Skeletal muscle satellite cell (primary cell): ENCODE results near the gene ARHGAP10.
A peak's percentile ranks its signal among the peaks of the same experiment; 100 is the strongest.
"Not testable (repeated sequence)": the region's sequence is repeated elsewhere in the genome, so short reads cannot be mapped to it uniquely, and the experiment has no call there.

Experiments used
- H3K27me3 ChIP-seq: 2 replicates; pipeline ENCODE4 v1.7.0; 2013; ENCODE audit warnings: low read length; ENCODE audit not compliant: control insufficient read depth, insufficient read depth
- H3K36me3 ChIP-seq: 2 replicates; pipeline ENCODE4 v1.7.0; 2013; ENCODE audit warnings: mild to moderate bottlenecking, control low read depth, low read length; ENCODE audit not compliant: insufficient read depth
- H3K4me1 ChIP-seq: 2 replicates; pipeline ENCODE4 v1.7.0; 2013; ENCODE audit warnings: low read length; ENCODE audit not compliant: control insufficient read depth, insufficient read depth
- H3K4me2 ChIP-seq: 2 replicates; pipeline ENCODE4 v1.7.0; 2013; ENCODE audit warnings: mild to moderate bottlenecking, low read length
- H3K4me3 ChIP-seq: 2 replicates; pipeline ENCODE4 v1.7.0; 2013; ENCODE audit warnings: low read length
- H3K9ac ChIP-seq: 2 replicates; pipeline ENCODE4 v1.7.0; 2013; ENCODE audit warnings: mild to moderate bottlenecking, low read depth, low read length, moderate library complexity
- H3K9me3 ChIP-seq: replicated peaks from 2 replicates; pipeline ENCODE4 v1.7.0; 2013; ENCODE audit warnings: mild to moderate bottlenecking, control low read depth, low read length

The ARHGAP10 gene

GRCh38 chr4:147863808-147864472 is 132.1 kb downstream of the ARHGAP10 start:
- Histone ChIP-seq H3K27me3 (no peaks in the 10 kb centered on the region), H3K36me3 (peaks cover 17% of the 10 kb centered on the region), H3K4me2 (peak overlapping the region; percentile 40)

DNA sequence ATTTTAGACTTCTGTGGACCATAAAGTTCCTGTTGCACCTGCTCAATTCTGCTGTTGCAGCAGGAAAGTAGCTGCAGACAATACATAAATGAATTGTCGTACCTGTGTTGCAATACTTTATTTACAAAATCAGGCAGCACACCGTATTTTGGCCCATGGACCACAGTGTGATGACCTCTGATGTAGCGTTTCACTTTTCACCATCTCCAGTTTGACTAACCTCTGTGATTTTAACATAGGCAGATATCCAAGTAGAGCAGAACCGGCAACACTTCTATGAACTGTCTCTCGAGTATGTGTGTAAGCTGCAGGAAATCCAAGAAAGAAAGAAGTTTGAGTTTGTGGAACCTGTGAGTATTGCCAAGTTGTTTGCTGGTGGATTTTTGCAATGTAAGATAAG is 132.7 kb downstream of the ARHGAP10 start:
- H3K4me3 ChIP-seq, result no peak overlapping the region
- peaks cover 36% of the 10 kb centered on the region for H3K4me1 ChIP-seq
- H3K4me2 ChIP-seq, result no peak overlapping the region
- H3K9ac ChIP-seq, result no peak overlapping the region
- peaks cover 17% of the 10 kb centered on the region for H3K36me3 ChIP-seq
- H3K27me3 ChIP-seq, result no peaks in the 10 kb centered on the region
- H3K9me3 ChIP-seq, result no peaks in the 10 kb centered on the region

More at GRCh38 chr4:147863808-147864472, 132.1 kb downstream of the ARHGAP10 start:
- Histone ChIP-seq H3K4me1 (peaks cover 36% of the 10 kb centered on the region), H3K4me3 (no peak overlapping the region), H3K9ac (no peak overlapping the region), H3K9me3 (no peaks in the 10 kb centered on the region)

DNA sequence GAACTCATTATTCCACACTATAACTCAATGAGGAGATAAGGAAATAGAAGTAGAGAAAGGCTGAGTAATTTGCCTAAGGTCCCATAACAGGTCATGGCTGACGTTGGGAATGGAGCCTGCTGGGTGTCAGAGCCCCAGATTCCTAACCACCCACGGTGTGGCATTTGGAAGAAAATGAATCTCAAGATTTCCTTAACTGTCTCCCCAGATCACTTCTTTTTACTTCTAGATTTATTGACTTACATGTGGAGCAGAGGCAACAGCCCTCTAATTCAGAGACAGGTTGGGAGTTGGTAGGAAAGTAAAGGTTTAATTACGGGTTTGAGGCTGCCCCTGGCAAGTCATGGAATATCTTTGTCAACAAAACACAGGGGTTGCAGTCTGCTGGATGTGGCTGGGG is 134.0 kb downstream of the ARHGAP10 start:
- Histone ChIP-seq H3K9ac (peak overlapping the region; percentile 24), H3K4me2 (no peak overlapping the region), H3K4me1 (peaks cover 34% of the 10 kb centered on the region), H3K9me3 (no peaks in the 10 kb centered on the region), H3K27me3 (no peaks in the 10 kb centered on the region), H3K36me3 (peaks cover 17% of the 10 kb centered on the region), H3K4me3 (no peak overlapping the region)

DNA sequence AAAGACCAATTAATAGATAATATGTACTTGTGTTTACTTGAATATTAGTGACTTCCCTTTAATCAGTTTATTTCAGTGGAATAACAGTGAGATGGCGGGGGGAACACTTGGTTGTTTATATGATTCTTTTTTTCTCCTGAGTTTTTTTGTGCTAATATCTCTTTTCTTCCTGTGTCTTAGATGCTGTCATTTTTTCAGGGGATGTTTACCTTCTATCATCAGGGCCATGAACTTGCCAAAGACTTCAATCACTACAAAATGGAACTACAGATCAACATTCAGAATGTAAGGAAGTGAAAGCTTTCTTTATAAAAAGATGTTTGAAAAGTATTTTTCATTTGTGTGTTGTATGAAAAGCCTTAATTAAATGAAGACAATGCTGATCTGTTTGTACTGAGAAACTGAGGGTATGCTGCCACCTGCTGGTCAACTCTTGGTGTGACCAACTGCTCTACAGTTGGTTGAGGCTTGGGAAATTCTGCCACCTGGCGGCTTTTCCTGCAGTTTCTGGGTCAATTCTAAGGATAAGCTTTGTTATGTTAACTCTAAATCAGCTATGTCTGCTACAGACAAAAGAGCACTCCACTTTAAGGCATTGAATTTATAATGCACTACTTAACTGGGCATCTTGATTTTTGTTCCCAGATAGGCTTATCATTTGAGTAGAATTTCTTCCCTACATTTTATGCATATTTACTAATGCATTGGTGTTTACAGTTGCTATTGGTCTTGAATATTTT is 134.8 kb downstream of the ARHGAP10 start:
- no peaks in the 10 kb centered on the region for H3K9me3 ChIP-seq
- H3K36me3 ChIP-seq, result peaks cover 11% of the 10 kb centered on the region
- H3K4me3 ChIP-seq, result no peak overlapping the region
- H3K4me1 ChIP-seq, result peaks cover 32% of the 10 kb centered on the region
- peak overlapping the region; percentile 24 for H3K9ac ChIP-seq
- no peak overlapping the region for H3K4me2 ChIP-seq
- no peaks in the 10 kb centered on the region for H3K27me3 ChIP-seq

DNA sequence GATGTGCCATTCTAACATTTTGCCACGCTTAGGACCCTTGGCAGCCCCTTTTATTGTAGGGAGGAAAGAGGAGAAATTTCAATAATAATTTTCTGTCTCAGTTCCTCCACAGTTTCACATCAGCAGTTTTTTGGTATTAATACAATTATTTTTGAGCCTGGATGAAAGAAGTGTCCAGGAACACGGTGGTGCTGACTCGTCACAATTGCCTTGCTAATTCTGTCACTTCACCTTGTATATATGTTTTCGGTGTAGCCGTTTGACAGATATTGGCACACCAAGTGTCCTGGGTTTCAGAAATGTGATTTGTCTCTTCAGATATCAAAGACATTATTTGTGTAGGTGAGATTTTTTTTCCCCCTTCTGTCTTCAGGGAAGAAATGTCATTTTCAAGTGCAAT is 142.2 kb downstream of the ARHGAP10 start:
- no peak overlapping the region for H3K9ac ChIP-seq
- H3K4me1 ChIP-seq, result no peaks in the 10 kb centered on the region
- peaks cover 21% of the 10 kb centered on the region for H3K36me3 ChIP-seq
- H3K9me3 ChIP-seq, result no peaks in the 10 kb centered on the region
- no peak overlapping the region for H3K4me2 ChIP-seq
- no peak overlapping the region for H3K4me3 ChIP-seq
- no peaks in the 10 kb centered on the region for H3K27me3 ChIP-seq

DNA sequence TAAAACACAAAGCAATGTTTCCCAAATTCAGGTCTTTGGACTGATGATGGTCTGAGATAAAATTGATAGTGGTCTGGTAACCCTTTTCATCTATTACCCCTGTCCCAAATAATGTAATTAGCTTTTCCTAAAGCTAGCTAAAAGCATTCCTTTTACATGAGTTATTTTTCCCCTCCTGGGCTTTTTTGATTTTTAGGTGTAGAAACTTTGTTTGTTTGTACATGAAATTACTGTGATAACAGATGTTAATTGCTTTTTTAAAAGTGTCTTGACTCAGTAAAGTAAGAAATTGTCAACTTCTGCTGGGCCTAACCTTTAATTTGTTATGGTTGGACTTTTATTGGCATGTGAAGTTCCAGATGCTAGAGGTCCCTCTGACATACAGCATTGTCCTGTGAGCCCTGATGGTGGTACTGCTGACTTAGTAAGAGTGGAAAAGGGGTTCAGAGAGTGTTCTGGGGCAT is 145.5 kb downstream of the ARHGAP10 start:
- Histone ChIP-seq H3K4me2 (no peak overlapping the region), H3K27me3 (no peaks in the 10 kb centered on the region), H3K4me3 (no peak overlapping the region), H3K9ac (no peak overlapping the region), H3K4me1 (no peaks in the 10 kb centered on the region), H3K9me3 (no peaks in the 10 kb centered on the region), H3K36me3 (peaks cover 26% of the 10 kb centered on the region)

GRCh38 chr4:147879676-147880075 is 147.8 kb downstream of the ARHGAP10 start:
- H3K9ac ChIP-seq, result no peak overlapping the region
- H3K4me3 ChIP-seq, result no peak overlapping the region
- H3K4me2 ChIP-seq, result no peak overlapping the region
- H3K36me3 ChIP-seq, result peaks cover 32% of the 10 kb centered on the region
- H3K9me3 ChIP-seq, result no peaks in the 10 kb centered on the region
- no peaks in the 10 kb centered on the region for H3K27me3 ChIP-seq
- H3K4me1 ChIP-seq, result no peaks in the 10 kb centered on the region

GRCh38 chr4:147880511-147880910 is 148.6 kb downstream of the ARHGAP10 start:
- Histone ChIP-seq H3K4me1 (no peaks in the 10 kb centered on the region), H3K27me3 (no peaks in the 10 kb centered on the region), H3K9me3 (no peaks in the 10 kb centered on the region), H3K9ac (no peak overlapping the region), H3K4me2 (no peak overlapping the region), H3K4me3 (no peak overlapping the region), H3K36me3 (peaks cover 26% of the 10 kb centered on the region)

DNA sequence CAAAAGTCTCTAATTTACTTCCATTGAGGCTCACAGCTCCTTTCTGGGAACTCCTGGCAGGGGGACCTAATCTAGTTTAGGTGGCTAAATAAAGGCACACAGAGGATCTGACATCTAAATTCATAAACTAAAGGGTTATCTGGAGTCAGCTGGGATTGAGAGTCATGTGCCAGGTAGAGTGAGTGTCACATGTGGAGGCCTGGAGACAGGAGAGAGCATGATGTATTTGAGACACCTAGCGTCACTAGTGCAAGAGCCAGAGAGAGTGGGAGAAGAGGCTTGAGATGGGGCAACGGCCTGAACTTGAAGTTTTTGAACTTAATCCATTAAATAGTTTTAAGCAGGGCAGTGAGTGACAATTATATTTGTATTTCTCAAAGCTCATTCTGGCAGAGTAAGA is 152.6 kb downstream of the ARHGAP10 start:
- H3K9me3 ChIP-seq, result no peaks in the 10 kb centered on the region
- no peak overlapping the region for H3K4me3 ChIP-seq
- no peak overlapping the region for H3K9ac ChIP-seq
- peaks cover 30% of the 10 kb centered on the region for H3K36me3 ChIP-seq
- H3K4me1 ChIP-seq, result no peaks in the 10 kb centered on the region
- H3K27me3 ChIP-seq, result no peaks in the 10 kb centered on the region
- no peak overlapping the region for H3K4me2 ChIP-seq

GRCh38 chr4:147885216-147885615 is 153.3 kb downstream of the ARHGAP10 start:
- H3K4me2 ChIP-seq, H3K4me1 ChIP-seq, H3K9me3 ChIP-seq, H3K9ac ChIP-seq, H3K27me3 ChIP-seq, H3K4me3 ChIP-seq: not testable (repeated sequence)
- peaks cover 35% of the 10 kb centered on the region for H3K36me3 ChIP-seq

DNA sequence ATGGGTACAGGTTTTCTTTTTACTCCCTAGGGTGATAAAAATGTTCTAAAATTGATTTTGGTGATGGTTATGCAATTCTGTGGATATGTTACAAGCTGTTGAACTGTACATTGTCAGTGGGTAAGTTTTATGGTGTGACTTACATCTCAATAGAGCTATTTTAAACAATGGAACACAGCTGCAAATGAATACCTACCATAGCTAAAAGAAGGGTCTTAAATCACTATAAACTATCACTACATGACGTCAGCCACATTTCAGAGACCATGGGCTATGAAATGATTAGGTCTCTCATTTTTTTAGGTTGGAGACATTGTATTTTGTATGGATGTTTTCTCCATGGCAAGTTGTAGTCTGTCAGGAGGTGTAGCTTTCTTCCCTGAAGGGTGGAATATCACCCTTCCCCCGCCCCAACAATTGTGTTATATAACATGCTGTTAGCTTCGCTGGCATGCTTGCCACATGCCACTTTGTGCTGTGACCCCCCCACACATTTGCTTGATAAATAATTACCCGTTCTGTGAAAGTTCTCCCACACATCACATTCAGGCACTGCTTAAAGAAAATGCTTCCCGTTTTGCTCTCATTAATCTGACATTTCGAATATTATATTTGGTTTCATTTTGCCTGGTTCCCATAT is 159.7 kb downstream of the ARHGAP10 start:
- H3K9me3 ChIP-seq, result peaks cover 4% of the 10 kb centered on the region
- H3K4me3 ChIP-seq, result no peak overlapping the region
- no peaks in the 10 kb centered on the region for H3K4me1 ChIP-seq
- no peak overlapping the region for H3K9ac ChIP-seq
- H3K36me3 ChIP-seq, result peaks cover 26% of the 10 kb centered on the region
- no peak overlapping the region for H3K4me2 ChIP-seq
- H3K27me3 ChIP-seq, result no peaks in the 10 kb centered on the region
